AG09309 (cell line): ENCODE measurements around the gene FADS2.

Experiments used
- DNase-seq: peaks from one replicate; pipeline ENCODE4 v3.0.0-alpha.2; 2010; ENCODE audit warnings: low read depth
- H3K4me3 ChIP-seq: 2 replicates; pipeline ENCODE4 v1.5.1; 2011; ENCODE audit warnings: mild to moderate bottlenecking, low read depth, low read length, moderate library complexity; ENCODE audit not compliant: control insufficient read depth
- CTCF ChIP-seq: IDR thresholded peaks from 2 replicates; pipeline ENCODE4 v1.5.1; 2011; ENCODE audit warnings: mild to moderate bottlenecking, low read depth, low read length, inconsistent platforms; ENCODE audit not compliant: insufficient read depth, control insufficient read depth; ENCODE audit errors: missing control alignments

The FADS2 gene

GRCh38 chr11:61889831-61890230, 61.7 kb downstream of the FADS2 start:
- DNase-seq, result no peak
- TF ChIP-seq CTCF, result no peak
- H3K4me3 ChIP-seq, result peak overlapping the region; percentile 99

DNA sequence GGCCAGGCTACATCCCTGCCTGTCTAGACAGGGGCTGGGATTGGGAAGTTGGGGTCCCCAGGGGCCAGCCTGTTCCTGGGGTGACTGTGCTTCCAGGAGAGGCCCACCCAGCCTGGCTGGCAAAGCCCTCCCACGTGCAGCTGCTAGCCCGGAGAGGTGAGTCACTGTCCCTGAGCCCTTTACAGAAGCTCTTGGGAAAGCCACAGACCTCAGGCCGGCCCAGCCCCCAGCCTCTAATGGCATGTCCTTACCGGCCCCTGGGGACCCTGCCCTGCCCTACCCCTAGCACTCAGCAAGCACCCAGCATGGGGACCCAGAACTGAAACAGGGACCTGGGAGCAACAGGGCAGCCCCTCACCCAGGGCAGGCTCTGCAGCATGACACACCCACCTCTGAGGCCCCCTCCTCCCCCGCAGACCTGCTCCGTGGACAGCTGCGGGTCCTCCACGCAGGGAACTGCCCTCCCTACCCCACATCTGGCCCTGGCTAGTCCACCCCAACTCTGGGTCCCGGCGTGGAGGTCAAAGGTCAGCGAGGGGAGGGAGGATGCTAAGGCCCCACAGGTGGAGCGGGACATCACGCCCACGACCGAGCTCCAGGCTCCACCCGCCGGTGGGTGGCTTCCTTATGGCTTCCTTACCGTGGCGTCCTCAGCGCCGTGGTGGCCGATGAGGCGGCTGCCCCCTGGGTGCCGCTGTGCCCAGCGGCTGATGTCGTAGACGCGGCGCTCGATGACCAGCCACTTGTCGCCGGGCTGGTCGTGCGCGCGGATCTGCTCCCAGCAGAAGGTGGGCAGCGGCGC, 62.6 kb downstream of the FADS2 start:
- H3K4me3 ChIP-seq, result peak overlapping the region; percentile 99
- TF ChIP-seq CTCF, result peak; percentile 5
- no peak for DNase-seq

GRCh38 chr11:61891331-61892084, 63.4 kb downstream of the FADS2 start, which contains the start of gene FADS3:
Gene FADS3, minus strand, starts transcription at chr11:61891545. Its CDS starts 164 bp downstream, at chr11:61891381.
- no peak for DNase-seq

GRCh38 chr11:61892085-61892370, 63.9 kb downstream of the FADS2 start:
- H3K4me3 ChIP-seq, result peak overlapping the region; percentile 32
- DNase-seq, result no peak
- peak; percentile 6 for TF ChIP-seq CTCF

More at GRCh38 chr11:61891331-61892084, 63.4 kb downstream of the FADS2 start, which contains the start of gene FADS3:
- no peak for TF ChIP-seq CTCF
- H3K4me3 ChIP-seq, result peak within 1 kb of the TSS; percentile 99

GRCh38 chr11:61893981-61894380, 65.9 kb downstream of the FADS2 start:
- H3K4me3 ChIP-seq, result no peak overlapping the region
- no peak for TF ChIP-seq CTCF
- DNase-seq, result peak; percentile 74

DNA sequence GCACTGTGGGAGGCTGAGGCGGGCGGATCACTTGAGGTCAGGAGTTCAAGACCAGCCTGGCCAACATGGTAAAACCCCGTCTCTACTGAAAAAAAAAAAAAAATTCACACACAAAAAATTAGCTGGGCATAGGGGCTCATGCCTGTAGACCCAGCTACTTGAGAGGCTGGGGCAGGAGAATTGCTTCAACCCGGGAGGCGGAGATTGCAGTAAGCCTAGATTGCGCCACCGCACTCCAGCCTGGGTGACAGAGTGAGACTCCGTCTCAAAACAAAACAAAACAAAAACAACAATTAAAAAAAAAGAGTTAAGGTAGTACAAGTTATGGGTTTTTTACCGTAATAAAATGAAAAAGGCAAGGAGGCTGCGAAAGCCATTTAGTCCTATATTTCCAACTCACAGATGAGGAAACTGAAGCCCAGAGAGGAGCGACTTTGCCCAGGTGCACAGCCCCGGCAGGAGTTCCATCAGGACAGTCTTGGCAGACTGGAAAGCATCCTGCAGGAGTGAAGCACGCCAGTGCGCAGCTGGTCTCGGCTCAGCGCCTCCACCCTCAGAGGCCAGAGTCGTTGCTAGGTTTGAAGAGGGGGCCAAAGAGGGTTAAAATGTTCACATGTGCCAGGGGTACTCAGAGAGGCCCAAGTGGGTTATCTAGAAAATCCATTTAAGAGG, 67.1 kb downstream of the FADS2 start:
- no peak for DNase-seq
- no peak for TF ChIP-seq CTCF
- H3K4me3 ChIP-seq, result no peak overlapping the region
